SU-DHL-6 (cell line): Measurements from ENCODE around the gene RALGAPA1.
"Not testable (repeated sequence)": the region's sequence is repeated elsewhere in the genome, so short reads cannot be mapped to it uniquely, and the experiment has no call there.

Experiments used
- H2AFZ ChIP-seq: fragments of 200-600 bp; sonication (generic); 2 replicates; pipeline ENCODE4 v1.6.1; 2014; ENCODE audit warnings: low read depth, mild to moderate bottlenecking, moderate library complexity, mixed read lengths, antibody characterized with exemption, low read length; ENCODE audit not compliant: severe bottlenecking
- H3F3A ChIP-seq: fragments of 200-600 bp; shearing (Covaris generic); 2 replicates; pipeline ENCODE4 v1.6.0; 2016; ENCODE audit warnings: antibody characterized with exemption, mild to moderate bottlenecking; ENCODE audit not compliant: insufficient read depth
- H3K27ac ChIP-seq: fragments of 200-600 bp; sonication (generic); 2 replicates; pipeline ENCODE4 v1.5.1; 2016; ENCODE audit warnings: low read depth, mild to moderate bottlenecking, low read length, moderate library complexity, mixed read lengths
- H3K27me3 ChIP-seq: fragments of 200-600 bp; sonication (generic), shearing (Covaris generic); 2 replicates; pipeline ENCODE4 v1.6.0; 2014; ENCODE audit warnings: mild to moderate bottlenecking, low read length
- H3K36me3 ChIP-seq: fragments of 200-600 bp; sonication (generic); 2 replicates; pipeline ENCODE4 v1.6.1; 2014; ENCODE audit warnings: mild to moderate bottlenecking, low read length, mixed read lengths
- H3K4me2 ChIP-seq: fragments of 300-600, 200-600 bp; shearing (Covaris generic), sonication (generic); 2 replicates; pipeline ENCODE4 v1.6.0; 2014; ENCODE audit warnings: low read length, low read depth, mild to moderate bottlenecking; ENCODE audit not compliant: poor library complexity, severe bottlenecking
- H3K4me3 ChIP-seq: fragments of 200-600 bp; sonication (generic); 2 replicates; pipeline ENCODE4 v1.5.1; 2014; ENCODE audit warnings: antibody characterized with exemption, low read length, mild to moderate bottlenecking, mixed read lengths; ENCODE audit not compliant: insufficient read depth, poor library complexity, severe bottlenecking
- H3K79me2 ChIP-seq: fragments of 200-600 bp; sonication (generic); 2 replicates; pipeline ENCODE4 v1.6.1; 2014; ENCODE audit warnings: mild to moderate bottlenecking, low read length, moderate library complexity; ENCODE audit not compliant: insufficient read depth
- H3K9ac ChIP-seq: fragments of 200-600 bp; sonication (generic); 2 replicates; pipeline ENCODE4 v1.7.0; 2014; ENCODE audit warnings: mild to moderate bottlenecking, low read length
- H3K9me2 ChIP-seq: fragments of 200-600 bp; sonication (generic); replicated peaks from 2 replicates; pipeline ENCODE4 v1.6.1; 2014; ENCODE audit warnings: low read length; ENCODE audit not compliant: insufficient read depth
- H3K9me3 ChIP-seq: fragments of 200-600 bp; sonication (generic); 2 replicates; pipeline ENCODE4 v1.6.1; 2014; ENCODE audit warnings: low read length, mixed read lengths; ENCODE audit not compliant: insufficient read depth
- H4K20me1 ChIP-seq: fragments of 200-600 bp; sonication (generic); 2 replicates; pipeline ENCODE4 v1.6.1; 2014; ENCODE audit warnings: low read depth, mild to moderate bottlenecking, antibody characterized with exemption, low read length, moderate library complexity, mixed read lengths
- CTCF ChIP-seq: fragments of 200-600 bp; sonication (generic); IDR thresholded peaks from one replicate; pipeline ENCODE4 v1.5.1; 2017; ENCODE audit warnings: antibody characterized with exemption, mild to moderate bottlenecking, low read length, moderate library complexity; ENCODE audit not compliant: insufficient read depth, poor library complexity, severe bottlenecking
- EZH2phosphoT487 ChIP-seq: fragments of 200-600 bp; sonication (generic), shearing (Covaris generic); conservative IDR thresholded peaks from 2 replicates; pipeline ENCODE4 v1.6.1; 2018; ENCODE audit warnings: mild to moderate bottlenecking, antibody characterized with exemption, low read length, moderate library complexity, mixed read lengths

The RALGAPA1 gene

GRCh38 chr14:35740215-35740614 is 68.9 kb downstream of the RALGAPA1 start:
- Histone ChIP-seq H3K9me2 (no peaks in the 10 kb centered on the region), H3F3A (no peaks in the 10 kb centered on the region), H3K36me3 (no peaks in the 10 kb centered on the region), H3K27me3 (no peaks in the 10 kb centered on the region), H3K9me3 (no peaks in the 10 kb centered on the region), H3K4me2 (no peak overlapping the region), H3K79me2 (no peaks in the 10 kb centered on the region), H3K4me3 (no peak overlapping the region), H4K20me1 (no peaks in the 10 kb centered on the region), H3K9ac (no peak overlapping the region), H2AFZ (no peak overlapping the region), H3K27ac (no peak overlapping the region)
- TF ChIP-seq CTCF (no peak), EZH2phosphoT487 (no peak)

- H3K27me3 ChIP-seq, H2AFZ ChIP-seq, H3K79me2 ChIP-seq, H3K9me2 ChIP-seq, H3K9ac ChIP-seq, H4K20me1 ChIP-seq, H3K4me3 ChIP-seq, H3F3A ChIP-seq, H3K9me3 ChIP-seq, H3K4me2 ChIP-seq, H3K27ac ChIP-seq, H3K36me3 ChIP-seq: not testable (repeated sequence)
These were observed 73.9 kb downstream of the RALGAPA1 start for GRCh38 chr14:35735163-35735562.

GRCh38 chr14:35733510-35733909 is 75.6 kb downstream of the RALGAPA1 start:
- H3K36me3 ChIP-seq, H4K20me1 ChIP-seq, H3K27me3 ChIP-seq, H3K9me3 ChIP-seq, H3F3A ChIP-seq, H3K27ac ChIP-seq, H3K9me2 ChIP-seq, H2AFZ ChIP-seq, H3K9ac ChIP-seq, H3K79me2 ChIP-seq, H3K4me3 ChIP-seq, H3K4me2 ChIP-seq: not testable (repeated sequence)

GRCh38 chr14:35730871-35731270 is 78.2 kb downstream of the RALGAPA1 start:
- TF ChIP-seq CTCF, result no peak
- TF ChIP-seq EZH2phosphoT487, result no peak
- Histone ChIP-seq H3K9ac (no peak overlapping the region), H3K4me3 (no peak overlapping the region), H3K79me2 (no peaks in the 10 kb centered on the region), H4K20me1 (no peaks in the 10 kb centered on the region), H3K4me2 (no peak overlapping the region), H2AFZ (no peak overlapping the region), H3K9me2 (no peaks in the 10 kb centered on the region), H3F3A (no peaks in the 10 kb centered on the region), H3K27ac (no peak overlapping the region), H3K27me3 (no peaks in the 10 kb centered on the region), H3K36me3 (no peaks in the 10 kb centered on the region), H3K9me3 (no peaks in the 10 kb centered on the region)
